ENCODE data around the gene PALD1. TPM values are rescaled to one million over a fixed set of nuclear protein-coding genes. Genes with fewer than 3 reads are reported as not detected.

Gene PALD1
- total and polyA plus RNA-seq, 9 of the 15 experiments (the other 6 are each of a cell fraction or from before 2014, with no cell fraction given) = 0.03 to 0.29 (median 0.09) TPM; not detected in 2

DNA sequence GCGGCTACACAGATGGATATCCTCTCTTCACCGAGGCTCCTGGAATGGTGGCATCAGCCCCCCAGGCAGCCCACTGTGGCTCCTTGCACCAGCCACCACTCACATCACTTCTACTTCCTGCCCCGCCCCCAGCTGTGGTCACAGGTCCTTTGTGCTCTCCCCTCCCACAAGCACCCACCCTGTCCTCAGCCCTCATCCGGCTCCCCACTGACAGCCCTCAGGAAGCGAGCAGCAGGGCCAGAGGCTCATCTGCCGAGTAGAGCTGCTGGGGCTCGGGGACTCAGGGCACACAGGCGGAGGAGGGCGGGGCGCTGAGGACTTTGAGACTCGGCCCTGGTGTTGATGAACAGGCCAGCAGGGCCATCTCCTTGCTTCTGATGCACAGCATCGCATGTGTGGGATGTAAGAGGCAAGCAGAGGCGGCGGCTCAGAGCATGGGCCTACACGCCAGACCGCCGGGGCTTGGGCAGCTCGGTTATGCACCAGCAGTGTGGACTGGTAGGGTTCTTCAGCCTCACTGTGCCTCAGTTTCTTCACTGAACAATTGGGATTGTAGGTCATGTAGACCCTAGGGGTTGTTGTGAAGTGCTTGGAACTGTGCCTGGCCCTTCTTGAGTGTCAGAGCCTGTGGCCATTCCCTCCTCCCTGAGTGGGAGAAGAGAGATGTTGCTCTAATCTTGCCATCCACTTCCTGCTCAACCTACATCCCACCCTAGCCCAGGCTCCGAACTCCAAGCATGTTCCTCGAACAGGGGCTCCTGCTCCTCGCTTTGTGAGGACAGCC is 124.3 kb downstream of the PALD1 start, which contains the start of gene PRF1 (continued):
- TF ChIP-seq PURB (CRISPR knock-in tag; IDR thresholded peaks at IDR 0.05; ENCODE audit: low read depth) (no peak), ZBTB33 (CRISPR knock-in tag; IDR thresholded peaks at IDR 0.05) (peak; percentile 86), EGR1 (conservative IDR thresholded peaks at IDR 0.05) (0 out of 2 replicates have a peak, but pooled peaks have one; percentile 20), ZNF133 (CRISPR knock-in tag; IDR thresholded peaks at IDR 0.05) (no peak), ZNF408 (CRISPR knock-in tag; IDR thresholded peaks at IDR 0.05; ENCODE audit: low read depth) (no peak), POLR2G (IDR thresholded peaks at IDR 0.05; ENCODE audit: low read depth, low read length) (peak; percentile 65), EP300 (IDR thresholded peaks at IDR 0.05; ENCODE audit: low read length) (0 out of 2 replicates have a peak, but pooled peaks have one; percentile 6), FOSL1 (tag; conservative IDR thresholded peaks at IDR 0.05) (0 out of 2 replicates have a peak, but pooled peaks have one; percentile 6), ZBTB8A (IDR thresholded peaks at IDR 0.05; ENCODE audit: partially characterized antibody) (no peak), MAX (CRISPR knock-in tag; IDR thresholded peaks at IDR 0.05) (no peak), ELF1 (tag; IDR thresholded peaks at IDR 0.05) (peak; percentile 23; the same call in 1 of the 2 replicates), MYNN (IDR thresholded peaks at IDR 0.05) (no peak), MYNN (CRISPR knock-in tag; IDR thresholded peaks at IDR 0.05) (no peak), SMAD4 (CRISPR knock-in tag; conservative IDR thresholded peaks at IDR 0.05) (no peak), ZBTB7A (IDR thresholded peaks at IDR 0.05; ENCODE audit: borderline replicate concordance, control insufficient read depth, low read depth, low read length) (peak; percentile 40; the same call in 1 of the 2 replicates)
- TF ChIP-seq, protein P1, sequence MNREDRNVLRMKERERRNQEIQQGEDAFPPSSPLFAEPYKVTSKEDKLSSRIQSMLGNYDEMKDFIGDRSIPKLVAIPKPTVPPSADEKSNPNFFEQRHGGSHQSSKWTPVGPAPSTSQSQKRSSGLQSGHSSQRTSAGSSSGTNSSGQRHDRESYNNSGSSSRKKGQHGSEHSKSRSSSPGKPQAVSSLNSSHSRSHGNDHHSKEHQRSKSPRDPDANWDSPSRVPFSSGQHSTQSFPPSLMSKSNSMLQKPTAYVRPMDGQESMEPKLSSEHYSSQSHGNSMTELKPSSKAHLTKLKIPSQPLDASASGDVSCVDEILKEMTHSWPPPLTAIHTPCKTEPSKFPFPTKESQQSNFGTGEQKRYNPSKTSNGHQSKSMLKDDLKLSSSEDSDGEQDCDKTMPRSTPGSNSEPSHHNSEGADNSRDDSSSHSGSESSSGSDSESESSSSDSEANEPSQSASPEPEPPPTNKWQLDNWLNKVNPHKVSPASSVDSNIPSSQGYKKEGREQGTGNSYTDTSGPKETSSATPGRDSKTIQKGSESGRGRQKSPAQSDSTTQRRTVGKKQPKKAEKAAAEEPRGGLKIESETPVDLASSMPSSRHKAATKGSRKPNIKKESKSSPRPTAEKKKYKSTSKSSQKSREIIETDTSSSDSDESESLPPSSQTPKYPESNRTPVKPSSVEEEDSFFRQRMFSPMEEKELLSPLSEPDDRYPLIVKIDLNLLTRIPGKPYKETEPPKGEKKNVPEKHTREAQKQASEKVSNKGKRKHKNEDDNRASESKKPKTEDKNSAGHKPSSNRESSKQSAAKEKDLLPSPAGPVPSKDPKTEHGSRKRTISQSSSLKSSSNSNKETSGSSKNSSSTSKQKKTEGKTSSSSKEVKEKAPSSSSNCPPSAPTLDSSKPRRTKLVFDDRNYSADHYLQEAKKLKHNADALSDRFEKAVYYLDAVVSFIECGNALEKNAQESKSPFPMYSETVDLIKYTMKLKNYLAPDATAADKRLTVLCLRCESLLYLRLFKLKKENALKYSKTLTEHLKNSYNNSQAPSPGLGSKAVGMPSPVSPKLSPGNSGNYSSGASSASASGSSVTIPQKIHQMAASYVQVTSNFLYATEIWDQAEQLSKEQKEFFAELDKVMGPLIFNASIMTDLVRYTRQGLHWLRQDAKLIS (CRISPR knock-in tag; IDR thresholded peaks at IDR 0.05) = no peak
- TF ChIP-seq, protein P2, sequence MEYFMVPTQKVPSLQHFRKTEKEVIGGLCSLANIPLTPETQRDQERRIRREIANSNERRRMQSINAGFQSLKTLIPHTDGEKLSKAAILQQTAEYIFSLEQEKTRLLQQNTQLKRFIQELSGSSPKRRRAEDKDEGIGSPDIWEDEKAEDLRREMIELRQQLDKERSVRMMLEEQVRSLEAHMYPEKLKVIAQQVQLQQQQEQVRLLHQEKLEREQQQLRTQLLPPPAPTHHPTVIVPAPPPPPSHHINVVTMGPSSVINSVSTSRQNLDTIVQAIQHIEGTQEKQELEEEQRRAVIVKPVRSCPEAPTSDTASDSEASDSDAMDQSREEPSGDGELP (CRISPR knock-in tag; IDR thresholded peaks at IDR 0.05; ENCODE audit: borderline replicate concordance) = 0 out of 2 replicates have a peak, but pooled peaks have one; percentile 24
- TF ChIP-seq, protein P3, sequence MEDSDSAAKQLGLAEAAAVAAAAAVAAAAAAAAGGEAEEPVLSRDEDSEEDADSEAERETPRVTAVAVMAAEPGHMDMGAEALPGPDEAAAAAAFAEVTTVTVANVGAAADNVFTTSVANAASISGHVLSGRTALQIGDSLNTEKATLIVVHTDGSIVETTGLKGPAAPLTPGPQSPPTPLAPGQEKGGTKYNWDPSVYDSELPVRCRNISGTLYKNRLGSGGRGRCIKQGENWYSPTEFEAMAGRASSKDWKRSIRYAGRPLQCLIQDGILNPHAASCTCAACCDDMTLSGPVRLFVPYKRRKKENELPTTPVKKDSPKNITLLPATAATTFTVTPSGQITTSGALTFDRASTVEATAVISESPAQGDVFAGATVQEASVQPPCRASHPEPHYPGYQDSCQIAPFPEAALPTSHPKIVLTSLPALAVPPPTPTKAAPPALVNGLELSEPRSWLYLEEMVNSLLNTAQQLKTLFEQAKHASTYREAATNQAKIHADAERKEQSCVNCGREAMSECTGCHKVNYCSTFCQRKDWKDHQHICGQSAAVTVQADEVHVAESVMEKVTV (CRISPR knock-in tag; IDR thresholded peaks at IDR 0.05) = no peak
